SK-N-SH treated with all-trans-retinoic acid at 6 μM for 48 hours (cell line): ENCODE results near the gene CLTA.

Experiments used
- BACH2 ChIP-seq: fragments of 250-450 bp; sonication (Bioruptor Pico); IDR thresholded peaks from 2 replicates; pipeline ENCODE4 v1.9.0; 2021; ENCODE audit warnings: mild to moderate bottlenecking, borderline replicate concordance
- CREB5 ChIP-seq: fragments of 250-450 bp; sonication (Bioruptor Pico); IDR thresholded peaks from 2 replicates; pipeline ENCODE4 v1.5.1; 2020; ENCODE audit warnings: low read depth, mild to moderate bottlenecking, moderate library complexity
- ISL1 ChIP-seq: fragments of 250-450 bp; sonication (Bioruptor Pico); IDR thresholded peaks from 2 replicates; pipeline ENCODE4 v2.1.2; 2022; ENCODE audit warnings: mild to moderate bottlenecking, moderate library complexity
- OSR1 ChIP-seq: fragments of 250-450 bp; sonication (Bioruptor Pico); IDR thresholded peaks from 2 replicates; pipeline ENCODE4 v1.8.0; 2022; ENCODE audit warnings: moderate library complexity, mild to moderate bottlenecking, inconsistent platforms
- RARB ChIP-seq: fragments of 250-450 bp; sonication (Bioruptor Pico); IDR thresholded peaks from 2 replicates; pipeline ENCODE4 v1.8.0; 2021; ENCODE audit warnings: mild to moderate bottlenecking, moderate library complexity
- ZFP3 ChIP-seq: fragments of 250-450 bp; sonication (Bioruptor Pico); IDR thresholded peaks from 2 replicates; pipeline ENCODE4 v1.5.0; 2020; ENCODE audit warnings: mild to moderate bottlenecking, moderate library complexity
- ZNF70 ChIP-seq: fragments of 450-650 bp; formaldehyde crosslinking; IDR thresholded peaks from 2 replicates; pipeline ENCODE4 v1.5.0; 2020; ENCODE audit warnings: mild to moderate bottlenecking, moderate library complexity
- ZNF8 ChIP-seq: fragments of 450-650 bp; formaldehyde crosslinking; IDR thresholded peaks from 2 replicates; pipeline ENCODE4 v1.5.0; 2020; ENCODE audit warnings: mild to moderate bottlenecking, moderate library complexity

GRCh38 chr9:36247356-36247755 lies 56.6 kb downstream of the CLTA start:
- no peak for TF ChIP-seq ISL1 (CRISPR knock-in tag)
- no peak for TF ChIP-seq OSR1 (CRISPR knock-in tag)
- TF ChIP-seq CREB5: no peak
- no peak for TF ChIP-seq ZNF8
- TF ChIP-seq RARB (CRISPR knock-in tag): no peak
- no peak for TF ChIP-seq ZFP3 (CRISPR knock-in tag)
- no peak for TF ChIP-seq BACH2 (CRISPR knock-in tag)
- TF ChIP-seq ZNF70 (CRISPR knock-in tag): no peak
